B cell (primary cell): ENCODE results near the gene RBMS3. TPM values are rescaled to one million over a fixed set of nuclear protein-coding genes. Genes with fewer than 3 reads are reported as not detected.

Source experiments
- ATAC-seq: fragments of 200-7000 bp; cut with Tn5 transposase; one replicate; pipeline ENCODE4 v1.10.0; 2021; ENCODE audit warnings: low read depth, mild to moderate bottlenecking, moderate number of reproducible peaks, moderate library complexity
- CTCF ChIA-PET: fragments of 350-600 bp; sonication (Branson Sonifier 250); formaldehyde crosslinking; loops from one replicate; lab custom pipeline; 2021; ENCODE audit warnings: antibody characterized with exemption, inconsistent platforms; lab: Charles Lee
- POLR2A ChIA-PET: fragments of 350-600 bp; sonication (Branson Sonifier 250); formaldehyde crosslinking; loops from one replicate; lab custom pipeline; 2021; ENCODE audit warnings: antibody characterized with exemption; lab: Charles Lee
- DNase-seq: peaks from one replicate; pipeline ENCODE4 v3.0.0; 2013
- H2AFZ ChIP-seq: 2 replicates; pipeline ENCODE4 v1.6.1; 2012; ENCODE audit warnings: mild to moderate bottlenecking, low read depth, low read length; ENCODE audit not compliant: insufficient read depth, poor library complexity, severe bottlenecking
- H3K27ac ChIP-seq, 2 donors: 1 replicate in 1 of 2; 2 replicates in 1 of 2; pipeline ENCODE4 v1.5.1; 2012 to 2013; ENCODE audit warnings: low read length in 2 of 2, mild to moderate bottlenecking in 2 of 2, moderate library complexity in 1 of 2
- H3K27me3 ChIP-seq, 4 experiments: fragments of 200-600 bp in 1 of 4; sonication (generic) in 1 of 4; replicated peaks in 1 of 4; 1 replicate in 2 of 4; 2 replicates in 2 of 4; pipeline versions ENCODE4 v1.6.1 to v1.7.0; 2013 to 2016; ENCODE audit warnings: low read length in 3 of 4, mild to moderate bottlenecking in 2 of 4, mixed read lengths in 1 of 4, moderate library complexity in 1 of 4; ENCODE audit not compliant: insufficient read depth in 4 of 4, control insufficient read depth in 3 of 4; ENCODE audit errors: control extremely low read depth in 1 of 4
- H3K36me3 ChIP-seq, 2 experiments: replicated peaks in 1 of 2; 1 replicate in 1 of 2; 2 replicates in 1 of 2; pipeline versions ENCODE4 v1.6.1 to v1.7.1; 2013; ENCODE audit warnings: low read length in 1 of 2; ENCODE audit not compliant: insufficient read depth in 2 of 2, control insufficient read depth in 1 of 2; ENCODE audit errors: control extremely low read depth in 1 of 2, extremely low read depth in 1 of 2
- H3K4me1 ChIP-seq, 2 donors: fragments of 200-600 bp in 1 of 2; sonication (generic) in 1 of 2; 1 replicate in 1 of 2; 2 replicates in 1 of 2; pipeline versions ENCODE4 v1.5.1 to v1.6.1; 2013 to 2017; ENCODE audit warnings: low read length in 2 of 2; ENCODE audit not compliant: control insufficient read depth in 2 of 2, insufficient read depth in 2 of 2
- H3K4me2 ChIP-seq: replicated peaks from 2 replicates; pipeline ENCODE3; 2012; ENCODE audit warnings: mild to moderate bottlenecking, low read depth, low read length; ENCODE audit not compliant: poor library complexity, severe bottlenecking
- H3K4me3 ChIP-seq, 5 experiments: fragments of 200-600 bp in 1 of 5; sonication (generic) in 1 of 5; 1 replicate in 3 of 5; 2 replicates in 2 of 5; pipeline versions ENCODE4 v1.5.1 to v1.7.0; 2011 to 2016; ENCODE audit warnings: low read length in 4 of 5, mild to moderate bottlenecking in 4 of 5, low read depth in 2 of 5, control low read depth in 1 of 5, moderate library complexity in 1 of 5; ENCODE audit not compliant: insufficient read depth in 1 of 5; ENCODE audit errors: control extremely low read depth in 1 of 5, extremely low read depth in 1 of 5
- H3K79me2 ChIP-seq: fragments of 200-600 bp; sonication (generic); one replicate; pipeline ENCODE4 v1.6.0; 2016; ENCODE audit warnings: low read length; ENCODE audit not compliant: control insufficient read depth, insufficient read depth
- H3K9ac ChIP-seq: fragments of 200-600 bp; sonication (generic); 2 replicates; pipeline ENCODE4 v1.6.1; 2017; ENCODE audit warnings: mild to moderate bottlenecking, low read length, moderate library complexity
- H3K9me3 ChIP-seq, 3 donors: one replicate each; pipeline versions ENCODE4 v1.6.1 to v1.7.1; 2013; ENCODE audit warnings: low read length in 2 of 3; ENCODE audit not compliant: control insufficient read depth in 2 of 3, insufficient read depth in 1 of 3; ENCODE audit errors: control extremely low read depth in 1 of 3
- H4K20me1 ChIP-seq: 2 replicates; pipeline ENCODE4 v1.6.0; 2012; ENCODE audit warnings: mild to moderate bottlenecking, low read length; ENCODE audit not compliant: insufficient read depth, control insufficient read depth, poor library complexity, severe bottlenecking
- H3K27ac Mint-ChIP-seq: one replicate; pipeline ENCODE4 v1.8.0; 2021; ENCODE audit warnings: mixed read lengths
- H3K27me3 Mint-ChIP-seq: one replicate; pipeline ENCODE4 v1.8.0; 2021; ENCODE audit warnings: mixed read lengths
- H3K4me1 Mint-ChIP-seq: one replicate; pipeline ENCODE4 v1.8.0; 2021; ENCODE audit warnings: mixed read lengths
- H3K4me3 Mint-ChIP-seq: one replicate; pipeline ENCODE4 v1.8.0; 2021; ENCODE audit warnings: mixed read lengths
- H3K9me3 Mint-ChIP-seq: one replicate; pipeline ENCODE4 v1.8.0; 2022; ENCODE audit warnings: mixed read lengths; ENCODE audit not compliant: insufficient read depth
- EZH2 ChIP-seq: IDR thresholded peaks from 2 replicates; pipeline ENCODE4 v1.6.1; 2012; ENCODE audit warnings: borderline replicate concordance, low read depth, mild to moderate bottlenecking, moderate library complexity, low read length; ENCODE audit not compliant: insufficient read depth, poor library complexity, severe bottlenecking
- WGBS: methylation state at CpG from one replicate; pipeline ENCODE4 v1.1.5; 2013; ENCODE audit warnings: missing lambda C conversion rate; ENCODE audit not compliant: insufficient coverage; 5-methylcytosine and 5-hydroxymethylcytosine counted together
- intact Hi-C: fragments of 100-400 bp; cut with micrococcal nuclease; formaldehyde crosslinking; loops from one replicate; pipeline ENCODE4 v1.10.0; 2022
- polyA plus RNA-seq: library from polyadenylated mRNA; depleted of rRNA; stranded (reverse); fragments of >200 nt; gene quantifications from 2 replicates; pipeline ENCODE4 v1.2.3, GENCODE V29; 2012
- total RNA-seq, 2 donors: library from RNA; stranded (reverse); fragments of 120-200 nt in 1 of 2; gene quantifications; 1 replicate in 1 of 2; 2 replicates in 1 of 2; pipeline versions ENCODE4 v1.2.3 to v1.2.4, GENCODE V29; 2013 to 2022
- TF ChIP-seq, protein P1 (sequence below): fragments of 200-600 bp; IDR thresholded peaks from one replicate; pipeline ENCODE4 v1.8.0; 2022; ENCODE audit warnings: antibody characterized with exemption, mild to moderate bottlenecking

Gene RBMS3
- total and polyA plus RNA-seq, 2 donors (not counting 1 experiment from before 2014, with no cell fraction given), result not detected

DNA sequence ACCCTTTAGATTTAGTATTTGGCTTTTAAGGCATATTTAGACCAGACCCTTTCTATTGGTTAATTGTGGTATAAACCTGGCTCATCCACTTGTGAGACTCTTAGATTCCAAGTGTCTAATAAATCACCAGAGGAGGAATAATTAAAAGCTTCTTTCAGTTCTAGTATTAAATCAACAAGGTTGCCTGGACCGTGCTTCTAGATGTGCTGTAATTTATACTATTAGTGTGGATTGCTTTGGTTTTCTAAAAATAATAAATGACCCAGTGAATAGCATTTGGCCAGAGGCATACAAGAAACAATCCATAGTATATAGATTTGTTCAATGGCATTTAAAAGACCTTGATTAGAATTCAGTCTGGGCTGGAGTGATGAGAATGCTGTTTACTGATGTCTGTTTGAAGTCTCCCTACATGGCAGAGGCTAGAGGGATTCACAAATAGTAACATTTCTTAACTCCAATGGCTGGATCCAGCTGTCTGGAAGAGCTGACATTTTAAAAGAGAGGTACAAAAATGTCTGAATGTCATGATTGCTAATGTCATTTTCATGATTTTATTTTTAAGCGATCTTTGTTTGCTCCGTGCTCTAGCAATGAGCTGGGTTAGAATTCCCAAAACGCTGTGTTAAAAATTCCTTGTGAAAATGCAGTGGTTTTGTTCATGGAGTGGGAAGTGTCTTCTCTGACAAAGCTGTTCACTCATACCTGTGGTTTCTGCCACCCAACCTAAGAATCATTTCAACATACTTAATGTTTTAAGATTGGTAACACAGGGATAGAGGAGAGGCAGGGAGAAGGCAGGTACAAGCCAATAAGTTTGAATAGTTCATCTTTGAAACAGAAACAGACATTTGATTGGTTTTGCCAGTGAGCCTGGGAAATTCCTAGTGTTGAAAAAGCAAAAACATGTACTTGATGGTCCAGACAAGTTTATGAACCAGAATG, 89.9 kb downstream of the RBMS3 start:
- Histone ChIP-seq H3K4me1 (no peaks in the 10 kb centered on the region), H3K4me3 (no peak overlapping the region), H3K27me3 (no peaks in the 10 kb centered on the region), H3K4me2 (no peak overlapping the region), H4K20me1 (no peaks in the 10 kb centered on the region), H3K27ac (no peak overlapping the region), H3K9me3 (no peaks in the 10 kb centered on the region), H2AFZ (no peak overlapping the region), H3K36me3 (no peaks in the 10 kb centered on the region), H3K79me2 (no peaks in the 10 kb centered on the region), H3K9ac (no peak overlapping the region)
- no peak for ATAC-seq
- intact Hi-C loops, result no loop called here
- DNase-seq, result no peak
- no peak overlapping the region for H3K27ac Mint-ChIP-seq
- no peak overlapping the region for H3K4me3 Mint-ChIP-seq
- no peaks in the 10 kb centered on the region for H3K4me1 Mint-ChIP-seq
- no peak for TF ChIP-seq EZH2
- TF ChIP-seq, protein P1, sequence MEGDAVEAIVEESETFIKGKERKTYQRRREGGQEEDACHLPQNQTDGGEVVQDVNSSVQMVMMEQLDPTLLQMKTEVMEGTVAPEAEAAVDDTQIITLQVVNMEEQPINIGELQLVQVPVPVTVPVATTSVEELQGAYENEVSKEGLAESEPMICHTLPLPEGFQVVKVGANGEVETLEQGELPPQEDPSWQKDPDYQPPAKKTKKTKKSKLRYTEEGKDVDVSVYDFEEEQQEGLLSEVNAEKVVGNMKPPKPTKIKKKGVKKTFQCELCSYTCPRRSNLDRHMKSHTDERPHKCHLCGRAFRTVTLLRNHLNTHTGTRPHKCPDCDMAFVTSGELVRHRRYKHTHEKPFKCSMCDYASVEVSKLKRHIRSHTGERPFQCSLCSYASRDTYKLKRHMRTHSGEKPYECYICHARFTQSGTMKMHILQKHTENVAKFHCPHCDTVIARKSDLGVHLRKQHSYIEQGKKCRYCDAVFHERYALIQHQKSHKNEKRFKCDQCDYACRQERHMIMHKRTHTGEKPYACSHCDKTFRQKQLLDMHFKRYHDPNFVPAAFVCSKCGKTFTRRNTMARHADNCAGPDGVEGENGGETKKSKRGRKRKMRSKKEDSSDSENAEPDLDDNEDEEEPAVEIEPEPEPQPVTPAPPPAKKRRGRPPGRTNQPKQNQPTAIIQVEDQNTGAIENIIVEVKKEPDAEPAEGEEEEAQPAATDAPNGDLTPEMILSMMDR, result no peak
- ChIA-PET POLR2A (no interaction called here), CTCF (no interaction called here)
- H3K27me3 Mint-ChIP-seq, result no peaks in the 10 kb centered on the region
- 100% methylated on average over 2 of the region's 4 CpGs for WGBS
- H3K9me3 Mint-ChIP-seq, result no peaks in the 10 kb centered on the region

DNA sequence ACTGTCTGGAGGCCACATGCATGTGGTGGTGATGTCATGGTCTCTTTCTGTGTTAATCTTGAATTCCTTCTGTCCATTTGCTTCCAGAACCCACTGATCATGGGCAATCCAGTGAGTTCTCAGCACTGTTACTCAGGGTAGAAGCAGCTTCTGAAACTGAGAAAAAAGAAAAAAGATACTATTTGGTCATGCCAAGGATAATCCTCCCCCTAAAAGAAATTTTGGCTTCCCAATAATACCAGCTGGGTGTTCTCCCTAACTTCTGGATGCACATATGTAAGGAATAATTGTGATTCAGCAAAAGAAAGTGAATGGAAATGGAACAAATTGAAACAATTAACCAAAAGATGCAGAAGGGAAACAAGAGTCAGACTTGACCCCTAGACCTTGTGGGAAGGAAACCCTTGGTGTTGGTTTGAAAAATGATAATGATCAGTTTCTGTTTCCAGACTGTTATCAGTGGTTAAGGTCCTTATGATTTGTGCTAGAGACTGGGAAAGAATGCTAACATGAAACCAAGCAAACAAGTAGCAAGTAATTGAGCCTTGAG, 92.3 kb downstream of the RBMS3 start:
- ATAC-seq, result no peak
- Histone ChIP-seq H3K4me1 (no peaks in the 10 kb centered on the region), H2AFZ (no peak overlapping the region), H3K9me3 (no peaks in the 10 kb centered on the region), H3K27ac (no peak overlapping the region), H3K79me2 (no peaks in the 10 kb centered on the region), H3K36me3 (no peaks in the 10 kb centered on the region), H3K9ac (no peak overlapping the region), H3K4me2 (no peak overlapping the region), H3K27me3 (no peaks in the 10 kb centered on the region), H4K20me1 (no peaks in the 10 kb centered on the region), H3K4me3 (no peak overlapping the region)
- no peak for DNase-seq
- Mint-ChIP-seq H3K27ac (no peak overlapping the region), H3K4me3 (no peak overlapping the region), H3K9me3 (no peaks in the 10 kb centered on the region), H3K27me3 (no peaks in the 10 kb centered on the region), H3K4me1 (no peaks in the 10 kb centered on the region)
- TF ChIP-seq EZH2, result no peak
- TF ChIP-seq, protein P1, result no peak
- intact Hi-C loops, result no loop called here
- CTCF ChIA-PET, result no interaction called here
- POLR2A ChIA-PET, result no interaction called here
